Measurements from ENCODE around the gene FAM131A. TPM values are rescaled to one million over a fixed set of nuclear protein-coding genes. Genes with fewer than 3 reads are reported as not detected.

FAM131A gene
- total and polyA plus RNA-seq, 2 donors (not counting 3 experiments of a cell fraction or from before 2014, with no cell fraction given) = 19.9 to 29.9 TPM

DNA sequence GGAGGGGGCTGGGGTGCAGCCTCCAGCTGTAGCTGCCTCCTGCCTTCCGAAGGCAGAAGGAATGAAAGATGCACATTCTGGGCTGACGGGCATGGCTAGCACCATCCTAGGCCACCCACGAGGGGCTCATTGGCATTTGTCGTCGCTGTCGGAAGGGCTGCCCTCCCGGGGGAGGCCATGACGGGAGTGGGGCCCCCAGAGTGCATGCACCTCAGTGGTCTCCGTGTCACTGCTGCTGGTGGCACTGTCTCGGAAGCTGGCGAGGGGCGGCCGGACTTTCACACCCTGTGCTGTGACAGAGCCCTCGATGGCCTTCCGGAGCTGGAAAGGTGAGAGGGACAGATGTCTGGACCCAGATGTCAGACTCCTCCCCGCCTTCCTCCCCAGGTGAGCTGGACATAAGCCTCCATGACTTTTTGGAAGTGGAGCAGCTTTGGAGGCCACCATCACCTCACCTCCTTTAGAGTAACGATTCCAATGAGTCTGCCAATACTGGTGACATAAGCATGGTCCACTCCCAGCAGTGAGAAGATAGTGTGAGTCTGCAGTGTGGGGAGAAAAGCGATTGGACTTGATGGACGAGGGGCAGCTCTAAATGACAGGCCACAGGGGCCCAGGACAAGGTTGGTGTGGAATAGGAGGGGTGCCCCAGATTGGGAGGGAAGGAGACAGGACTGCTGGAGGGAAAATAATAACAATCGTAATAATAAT is 9.2 kb downstream of the FAM131A start:
- H3K27ac ChIP-seq (ENCODE audit: insufficient read depth, low read depth, low read length) = no peak overlapping the region
- no peaks in the 10 kb centered on the region for H3K4me1 ChIP-seq (ENCODE audit: control insufficient read depth, extremely low read depth, insufficient read depth, low read length)
- TF ChIP-seq EZH2 (IDR thresholded peaks at IDR 0.05; ENCODE audit: borderline replicate concordance, low read depth, low read length, severe bottlenecking) (no peak), POLR2A (IDR thresholded peaks at IDR 0.05; ENCODE audit: low read depth, low read length) (no peak), GATA2 (IDR thresholded peaks at IDR 0.05; ENCODE audit: insufficient read depth, insufficient read length, low read depth, low read length) (no peak), FOS (IDR thresholded peaks at IDR 0.05; ENCODE audit: borderline replicate concordance, insufficient read depth, low read length) (no peak), JUN (IDR thresholded peaks at IDR 0.05; ENCODE audit: borderline replicate concordance, insufficient read depth, insufficient read length, low read depth) (no peak), POLR2AphosphoS5 (IDR thresholded peaks at IDR 0.05; ENCODE audit: insufficient read depth, low read depth, low read length) (no peak), MYC (IDR thresholded peaks at IDR 0.05; ENCODE audit: low read depth, low read length) (no peak)
- TF ChIP-seq, protein P1, sequence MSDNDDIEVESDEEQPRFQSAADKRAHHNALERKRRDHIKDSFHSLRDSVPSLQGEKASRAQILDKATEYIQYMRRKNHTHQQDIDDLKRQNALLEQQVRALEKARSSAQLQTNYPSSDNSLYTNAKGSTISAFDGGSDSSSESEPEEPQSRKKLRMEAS (IDR thresholded peaks at IDR 0.05; ENCODE audit: insufficient read depth, insufficient read length) = no peak
- TF ChIP-seq, protein P2, sequence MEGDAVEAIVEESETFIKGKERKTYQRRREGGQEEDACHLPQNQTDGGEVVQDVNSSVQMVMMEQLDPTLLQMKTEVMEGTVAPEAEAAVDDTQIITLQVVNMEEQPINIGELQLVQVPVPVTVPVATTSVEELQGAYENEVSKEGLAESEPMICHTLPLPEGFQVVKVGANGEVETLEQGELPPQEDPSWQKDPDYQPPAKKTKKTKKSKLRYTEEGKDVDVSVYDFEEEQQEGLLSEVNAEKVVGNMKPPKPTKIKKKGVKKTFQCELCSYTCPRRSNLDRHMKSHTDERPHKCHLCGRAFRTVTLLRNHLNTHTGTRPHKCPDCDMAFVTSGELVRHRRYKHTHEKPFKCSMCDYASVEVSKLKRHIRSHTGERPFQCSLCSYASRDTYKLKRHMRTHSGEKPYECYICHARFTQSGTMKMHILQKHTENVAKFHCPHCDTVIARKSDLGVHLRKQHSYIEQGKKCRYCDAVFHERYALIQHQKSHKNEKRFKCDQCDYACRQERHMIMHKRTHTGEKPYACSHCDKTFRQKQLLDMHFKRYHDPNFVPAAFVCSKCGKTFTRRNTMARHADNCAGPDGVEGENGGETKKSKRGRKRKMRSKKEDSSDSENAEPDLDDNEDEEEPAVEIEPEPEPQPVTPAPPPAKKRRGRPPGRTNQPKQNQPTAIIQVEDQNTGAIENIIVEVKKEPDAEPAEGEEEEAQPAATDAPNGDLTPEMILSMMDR (IDR thresholded peaks at IDR 0.05; ENCODE audit: extremely low read depth in 1 of 2, insufficient read depth in 1 of 2, low read depth in 1 of 2, low read length in 2 of 2) = no peak
- no peaks in the 10 kb centered on the region for H3K9me1 ChIP-seq (replicated peaks; ENCODE audit: control insufficient read depth, extremely low read depth, insufficient read depth, low read length)
- H3K79me2 ChIP-seq (ENCODE audit: control insufficient read depth, insufficient read depth, low read length) = no peaks in the 10 kb centered on the region
- H3K27me3 ChIP-seq (ENCODE audit: control insufficient read depth in 2 of 2, insufficient read depth in 2 of 2, low read length in 2 of 2) = no peaks in the 10 kb centered on the region
- intact Hi-C loops (cut with micrococcal nuclease) (no loop called here), dilution Hi-C loops (cut with MboI; ENCODE audit: extremely low pct_ligation_motif_present, low sequenced_read_pairs) (no loop called here)
- BruUV-seq (replicated peaks) = no TSS peak
- no peaks in the 10 kb centered on the region for H3K9me3 ChIP-seq (replicated peaks; ENCODE audit: control insufficient read depth, insufficient read depth, low read length)
- H3K36me3 ChIP-seq (ENCODE audit: control insufficient read depth in 2 of 2, extremely low read depth in 1 of 2, insufficient read depth in 2 of 2, low read length in 2 of 2) = peaks cover 6 to 25% of the 10 kb centered on the region in 2 experiments
- ChIA-PET POLR2A (no interaction called here), CTCF (interaction anchor here (0.8 to 1.4 kb wide), 2 partner anchors 8 to 25 kb away, joined by 3 to 5 read pairs; no protein-coding TSS in a partner anchor)
- H3K9ac ChIP-seq (replicated peaks; ENCODE audit: extremely low read depth, insufficient read depth, low read length) = no peak overlapping the region
- no peaks in the 10 kb centered on the region for H4K20me1 ChIP-seq (replicated peaks; ENCODE audit: control insufficient read depth, extremely low read depth, insufficient read depth, low read length)
- no peak for DNase-seq (ENCODE audit: low read depth, low spot score)
- H3K4me2 ChIP-seq (ENCODE audit: insufficient read depth, low read length) = no peak overlapping the region
- H2AFZ ChIP-seq (ENCODE audit: low read depth, low read length) = no peak overlapping the region
- H3K4me3 ChIP-seq (replicated peaks in 1 of 3; ENCODE audit: insufficient read depth in 1 of 3, low read depth in 1 of 3, low read length in 3 of 3) = no peak overlapping the region
- FAIRE-seq = no peak

Data from endothelial cell of umbilical vein (primary cell).